HG03097 (cell line): ENCODE data around the gene MDM2.
"Not testable (repeated sequence)": the region's sequence is repeated elsewhere in the genome, so short reads cannot be mapped to it uniquely, and the experiment has no call there.

Experiments
- ATAC-seq: cut with Tn5 transposase; IDR thresholded peaks from one replicate; pipeline ENCODE4 v1.9.1; 2021; ENCODE audit not compliant: unreplicated experiment, low FRiP score

The MDM2 gene

GRCh38 chr12:68844788-68845695 lies 37.1 kb downstream of the MDM2 start:
- ATAC-seq: no peak

GRCh38 chr12:68846811-68847210 lies 38.8 kb downstream of the MDM2 start:
- no peak for ATAC-seq

GRCh38 chr12:68850390-68850789 lies 42.4 kb downstream of the MDM2 start:
- ATAC-seq: no peak

GRCh38 chr12:68851592-68852306 lies 43.8 kb downstream of the MDM2 start:
- ATAC-seq: no peak

GRCh38 chr12:68853396-68854077 lies 45.6 kb downstream of the MDM2 start:
- ATAC-seq: no peak

- no peak for ATAC-seq
Observed at GRCh38 chr12:68854078-68854468, 46.1 kb downstream of the MDM2 start.

- ATAC-seq: no peak
Observed at GRCh38 chr12:68854554-68854953, 46.6 kb downstream of the MDM2 start.

- ATAC-seq: no peak
Observed at GRCh38 chr12:68855111-68855510, 47.1 kb downstream of the MDM2 start.

- no peak for ATAC-seq
Observed at GRCh38 chr12:68855771-68856170, 47.8 kb downstream of the MDM2 start.

- ATAC-seq: no peak
Observed at GRCh38 chr12:68856510-68856909, 48.5 kb downstream of the MDM2 start.

- no peak for ATAC-seq
Observed at GRCh38 chr12:68861890-68862289, 53.9 kb downstream of the MDM2 start.

GRCh38 chr12:68863109-68863770 lies 55.3 kb downstream of the MDM2 start:
- ATAC-seq: no peak

GRCh38 chr12:68863886-68864454 lies 56.0 kb downstream of the MDM2 start:
- not testable (repeated sequence) for ATAC-seq

- ATAC-seq: no peak
Observed at GRCh38 chr12:68864604-68865003, 56.6 kb downstream of the MDM2 start.

GRCh38 chr12:68865399-68866164 lies 57.6 kb downstream of the MDM2 start:
- no peak for ATAC-seq

GRCh38 chr12:68866950-68867349 lies 59.0 kb downstream of the MDM2 start:
- ATAC-seq: no peak

- no peak for ATAC-seq
Observed at GRCh38 chr12:68867606-68868005, 59.6 kb downstream of the MDM2 start.

GRCh38 chr12:68868043-68868790 lies 60.2 kb downstream of the MDM2 start:
- no peak for ATAC-seq

- no peak for ATAC-seq
Observed at GRCh38 chr12:68870011-68870410, 62.0 kb downstream of the MDM2 start.
